GM12878 (cell line): ENCODE results near the gene KICS2. TPM values are rescaled to one million over a fixed set of nuclear protein-coding genes. Genes with fewer than 3 reads are reported as not detected.

Experiments used
- ATAC-seq: fragments of 200-7000 bp; cut with Tn5 transposase; 3 replicates; pipeline ENCODE4 v1.9.1; 2020; ENCODE audit warnings: mild to moderate bottlenecking, moderate library complexity
- BruUV-seq: library from RNA; stranded (reverse); fragments of 400-500 nt; replicated peaks from 2 replicates; lab custom pipeline; 2021; lab: Mats Ljungman, UMichigan
- CTCF ChIA-PET: fragments of 300-600 bp; sonication (Branson Sonifier 250); formaldehyde crosslinking; extraction: SDS; loops from one replicate; lab custom pipeline; 2021; ENCODE audit warnings: inconsistent platforms; lab: Yijun Ruan, JAX
- POLR2A ChIA-PET: fragments of 350-600 bp; formaldehyde crosslinking; extraction: SDS; loops from one replicate; lab custom pipeline; 2021; ENCODE audit warnings: inconsistent platforms; lab: Charles Lee
- RAD21 ChIA-PET: fragments of 300-600 bp; sonication (Branson Sonifier 250); formaldehyde crosslinking; loops from one replicate; lab custom pipeline; 2023; ENCODE audit warnings: antibody characterized with exemption; ENCODE audit not compliant: unreplicated experiment; lab: Charles Lee
- SMC1A ChIA-PET: fragments of 300-600 bp; sonication (Branson Sonifier 250); formaldehyde crosslinking; loops from one replicate; lab custom pipeline; 2023; ENCODE audit not compliant: unreplicated experiment, uncharacterized antibody; lab: Charles Lee
- DNase-seq: peaks from one replicate; pipeline ENCODE4 v3.0.0-alpha.2; 2011; ENCODE audit warnings: low read depth, low spot score
- FAIRE-seq: peaks from 3 replicates; lab custom pipeline; 2011; peaks lifted over from hg19 to GRCh38; lab: Jason Lieb, UNC
- H2AFZ ChIP-seq: 2 replicates; pipeline ENCODE4 v1.6.0; 2011; ENCODE audit warnings: low read depth, low read length, control low read depth; ENCODE audit not compliant: control insufficient read depth
- H3K27ac ChIP-seq: 2 replicates; pipeline ENCODE4 v1.5.1; 2011; ENCODE audit warnings: control low read depth; ENCODE audit not compliant: control insufficient read depth, insufficient read depth
- H3K27me3 ChIP-seq, 2 experiments: replicated peaks in 1 of 2; 2 replicates each; pipeline versions ENCODE4 v1.6.0 to v1.6.1; 2011; ENCODE audit warnings: low read length in 1 of 2; ENCODE audit not compliant: control insufficient read depth in 2 of 2, insufficient read depth in 2 of 2
- H3K36me3 ChIP-seq, 2 experiments: 2 replicates each; pipeline ENCODE4 v1.5.1; 2011; ENCODE audit warnings: low read length in 1 of 2; ENCODE audit not compliant: control insufficient read depth in 2 of 2, insufficient read depth in 2 of 2
- H3K4me1 ChIP-seq: 2 replicates; pipeline ENCODE4 v1.6.1; 2011; ENCODE audit warnings: mild to moderate bottlenecking, low read length, moderate library complexity, mixed read lengths; ENCODE audit not compliant: control insufficient read depth, insufficient read depth
- H3K4me2 ChIP-seq: 2 replicates; pipeline ENCODE4 v1.6.0; 2011; ENCODE audit warnings: control low read depth; ENCODE audit not compliant: control insufficient read depth, insufficient read depth
- H3K4me3 ChIP-seq: fragments of 200-600 bp; sonication (generic); 2 replicates; pipeline ENCODE4 v1.5.1; 2016
- H3K79me2 ChIP-seq: 2 replicates; pipeline ENCODE4 v1.6.0; 2011; ENCODE audit warnings: low read length; ENCODE audit not compliant: control insufficient read depth, insufficient read depth
- H3K9ac ChIP-seq: 2 replicates; pipeline ENCODE4 v1.8.0; 2011; ENCODE audit warnings: low read length, control low read depth, mixed read lengths; ENCODE audit not compliant: control insufficient read depth, insufficient read depth
- H3K9me3 ChIP-seq: replicated peaks from 3 replicates; pipeline ENCODE4 v1.5.1; 2011; ENCODE audit warnings: mild to moderate bottlenecking, low read length; ENCODE audit not compliant: control insufficient read depth, insufficient read depth
- H4K20me1 ChIP-seq: 2 replicates; pipeline ENCODE4 v1.6.0; 2011; ENCODE audit not compliant: control insufficient read depth, insufficient read depth
- BCLAF1 ChIP-seq: fragments of 450-650 bp; IDR thresholded peaks from 2 replicates; pipeline ENCODE4 v1.6.1; 2017; ENCODE audit warnings: antibody characterized with exemption, mild to moderate bottlenecking, moderate library complexity
- E4F1 ChIP-seq: fragments of 450-650 bp; IDR thresholded peaks from 2 replicates; pipeline ENCODE4 v1.6.1; 2018; ENCODE audit warnings: borderline replicate concordance, mild to moderate bottlenecking; ENCODE audit not compliant: partially characterized antibody
- FOXM1 ChIP-seq: IDR thresholded peaks from 2 replicates; pipeline ENCODE4 v1.6.1; 2012; ENCODE audit warnings: low read depth, mild to moderate bottlenecking, inconsistent platforms, low read length, moderate library complexity
- JUNB ChIP-seq: IDR thresholded peaks from 2 replicates; pipeline ENCODE4 v1.6.1; 2016; ENCODE audit warnings: antibody characterized with exemption, mild to moderate bottlenecking
- MYB ChIP-seq: fragments of 150-350 bp; IDR thresholded peaks from 2 replicates; pipeline ENCODE4 v1.6.1; 2014; ENCODE audit warnings: mild to moderate bottlenecking, low read depth, low read length, borderline replicate concordance
- NFXL1 ChIP-seq: fragments of 450-650 bp; IDR thresholded peaks from 2 replicates; pipeline ENCODE4 v1.6.1; 2017; ENCODE audit warnings: antibody characterized with exemption, mild to moderate bottlenecking, borderline replicate concordance
- NFYA ChIP-seq: IDR thresholded peaks from 2 replicates; pipeline ENCODE4 v1.6.1; 2011; ENCODE audit warnings: low read depth, mild to moderate bottlenecking, low read length, improper control_type of control experiment, borderline replicate concordance
- PRDM15 ChIP-seq: fragments of 450-650 bp; formaldehyde crosslinking; IDR thresholded peaks from 2 replicates; pipeline ENCODE4 v1.4.0; 2020; ENCODE audit warnings: mild to moderate bottlenecking, moderate library complexity
- RUNX3 ChIP-seq: IDR thresholded peaks from 2 replicates; pipeline ENCODE4 v1.6.1; 2012; ENCODE audit warnings: low read length, inconsistent platforms
- SIN3A ChIP-seq: IDR thresholded peaks from 2 replicates; pipeline ENCODE4 v1.6.1; 2012; ENCODE audit warnings: low read depth, low read length, improper control_type of control experiment
- WGBS: methylation state at CpG from one replicate; pipeline ENCODE4 v1.1.6; 2016; ENCODE audit warnings: low lambda C conversion rate; ENCODE audit not compliant: insufficient replicate concordance, insufficient coverage; ENCODE audit errors: missing lambda C conversion rate; 5-methylcytosine and 5-hydroxymethylcytosine counted together
- in situ Hi-C: fragments of 300-500 bp; cut with MboI; formaldehyde crosslinking; loops from 9 replicates; pipeline ENCODE4 v1.14.3; 2018; ENCODE audit warnings: mixed read lengths
- intact Hi-C: fragments of 100-400 bp; cut with micrococcal nuclease; formaldehyde crosslinking; loops from one replicate; pipeline ENCODE4 v1.14.2; 2022; ENCODE audit not compliant: unreplicated experiment
- polyA plus RNA-seq, 11 experiments: library from polyadenylated mRNA; depleted of rRNA in 4 of 11; unstranded in 6 of 11; stranded (reverse) in 5 of 11; fragments of >200 nt; fragmentation: Nextera tagmentation in 4 of 11; fragmentation: Illumina TruSeq in 1 of 11; extraction: Ambion mirVana in 4 of 11; extraction: Trizol in 1 of 11; gene quantifications; 1 replicate in 1 of 11; 2 replicates in 10 of 11; pipeline versions ENCODE4 v1.2.1 to v1.2.3, GENCODE V29; 2011 to 2016; ENCODE audit warnings: inconsistent platforms in 2 of 11, missing spikeins in 2 of 11, low read depth in 1 of 11
- total RNA-seq, 4 experiments: library from RNA; depleted of rRNA in 3 of 4; stranded (reverse); fragments of >200 nt in 3 of 4; fragmentation: Illumina TruSeq in 1 of 4; extraction: Trizol in 1 of 4; gene quantifications; 2 replicates each; pipeline versions ENCODE4 v1.2.1 to v1.2.3, GENCODE V29; 2013 to 2021
- TF ChIP-seq, protein P1 (sequence below): fragments of 450-650 bp; IDR thresholded peaks from 2 replicates; pipeline ENCODE4 v1.6.1; 2017; ENCODE audit warnings: mild to moderate bottlenecking, moderate library complexity

The KICS2 gene
- total and polyA plus RNA-seq, 10 of the 15 experiments (the other 5 are each of a cell fraction or from before 2014, with no cell fraction given), result 3.9 to 13.1 (median 9.5) TPM

DNA sequence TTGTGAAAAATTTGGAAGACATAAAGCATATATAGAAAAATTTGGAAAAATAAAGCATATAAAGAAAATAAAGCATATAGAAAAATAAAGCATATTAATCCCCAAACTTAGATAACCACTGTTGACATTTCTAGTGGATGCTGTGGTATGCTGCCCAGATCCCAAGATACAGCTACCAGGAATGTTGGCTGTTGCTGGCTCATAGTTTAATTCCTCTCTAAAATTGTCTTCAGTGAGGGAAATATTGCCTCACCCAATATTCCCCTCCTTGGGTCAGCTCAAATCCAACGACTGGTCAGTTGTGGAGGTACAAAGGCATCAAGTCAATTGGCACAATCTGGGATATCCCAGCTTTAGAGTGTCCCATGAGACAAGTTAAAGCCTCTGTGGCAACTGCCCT is 10.1 kb upstream of the KICS2 start:
- ChIA-PET POLR2A (no interaction called here), RAD21 (no interaction called here), CTCF (interaction anchor here (0.6 kb wide), 1 partner anchor 387 kb away, joined by 3 read pairs; the partner anchor contains the start of gene SRGAP1), SMC1A (interaction anchor here (1.8 kb wide), 1 partner anchor 13 kb away, joined by 6 read pairs; no protein-coding TSS in a partner anchor)
- BruUV-seq, result no TSS peak
- H3K4me1 ChIP-seq, result no peaks in the 10 kb centered on the region
- intact Hi-C loops (no loop called here), in situ Hi-C loops (no loop called here)
- no peaks in the 10 kb centered on the region for H3K36me3 ChIP-seq
- H3K27ac ChIP-seq, result no peak overlapping the region
- no peak for FAIRE-seq
- ATAC-seq, result no peak
- 0% methylated on average over 1 of the region's 1 CpG for WGBS
- H3K4me3 ChIP-seq, result no peak overlapping the region
- 0 out of 4 replicates have a peak, but pooled peaks cover 0 to 5% of the 10 kb centered on the region in 2 experiments for H3K27me3 ChIP-seq
- no peaks in the 10 kb centered on the region for H3K9me3 ChIP-seq
- H4K20me1 ChIP-seq, result no peaks in the 10 kb centered on the region
- no peak overlapping the region for H2AFZ ChIP-seq
- no peaks in the 10 kb centered on the region for H3K79me2 ChIP-seq
- DNase-seq, result no peak
- H3K4me2 ChIP-seq, result no peak overlapping the region
- H3K9ac ChIP-seq, result no peak overlapping the region
- TF ChIP-seq NFYA (no peak), BCLAF1 (no peak), RUNX3 (no peak), E4F1 (no peak), JUNB (no peak), NFXL1 (no peak), MYB (no peak), PRDM15 (no peak), FOXM1 (no peak), SIN3A (no peak)
- TF ChIP-seq, protein P1, sequence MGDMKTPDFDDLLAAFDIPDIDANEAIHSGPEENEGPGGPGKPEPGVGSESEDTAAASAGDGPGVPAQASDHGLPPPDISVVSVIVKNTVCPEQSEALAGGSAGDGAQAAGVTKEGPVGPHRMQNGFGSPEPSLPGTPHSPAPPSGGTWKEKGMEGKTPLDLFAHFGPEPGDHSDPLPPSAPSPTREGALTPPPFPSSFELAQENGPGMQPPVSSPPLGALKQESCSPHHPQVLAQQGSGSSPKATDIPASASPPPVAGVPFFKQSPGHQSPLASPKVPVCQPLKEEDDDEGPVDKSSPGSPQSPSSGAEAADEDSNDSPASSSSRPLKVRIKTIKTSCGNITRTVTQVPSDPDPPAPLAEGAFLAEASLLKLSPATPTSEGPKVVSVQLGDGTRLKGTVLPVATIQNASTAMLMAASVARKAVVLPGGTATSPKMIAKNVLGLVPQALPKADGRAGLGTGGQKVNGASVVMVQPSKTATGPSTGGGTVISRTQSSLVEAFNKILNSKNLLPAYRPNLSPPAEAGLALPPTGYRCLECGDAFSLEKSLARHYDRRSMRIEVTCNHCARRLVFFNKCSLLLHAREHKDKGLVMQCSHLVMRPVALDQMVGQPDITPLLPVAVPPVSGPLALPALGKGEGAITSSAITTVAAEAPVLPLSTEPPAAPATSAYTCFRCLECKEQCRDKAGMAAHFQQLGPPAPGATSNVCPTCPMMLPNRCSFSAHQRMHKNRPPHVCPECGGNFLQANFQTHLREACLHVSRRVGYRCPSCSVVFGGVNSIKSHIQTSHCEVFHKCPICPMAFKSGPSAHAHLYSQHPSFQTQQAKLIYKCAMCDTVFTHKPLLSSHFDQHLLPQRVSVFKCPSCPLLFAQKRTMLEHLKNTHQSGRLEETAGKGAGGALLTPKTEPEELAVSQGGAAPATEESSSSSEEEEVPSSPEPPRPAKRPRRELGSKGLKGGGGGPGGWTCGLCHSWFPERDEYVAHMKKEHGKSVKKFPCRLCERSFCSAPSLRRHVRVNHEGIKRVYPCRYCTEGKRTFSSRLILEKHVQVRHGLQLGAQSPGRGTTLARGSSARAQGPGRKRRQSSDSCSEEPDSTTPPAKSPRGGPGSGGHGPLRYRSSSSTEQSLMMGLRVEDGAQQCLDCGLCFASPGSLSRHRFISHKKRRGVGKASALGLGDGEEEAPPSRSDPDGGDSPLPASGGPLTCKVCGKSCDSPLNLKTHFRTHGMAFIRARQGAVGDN, result no peak
